Fibroblast of lung (primary cell): Measurements from ENCODE around the gene RELA. TPM values are rescaled to one million over a fixed set of nuclear protein-coding genes. Genes with fewer than 3 reads are reported as not detected.
A peak's percentile ranks its signal among the peaks of the same experiment; 100 is the strongest.

ENCODE experiments used
- DNase-seq, 2 donors: peaks; one replicate each; pipeline versions ENCODE4 v3.0.0 to v3.0.0-alpha.2; 2010; ENCODE audit warnings: low read depth in 2 of 2
- H2AFZ ChIP-seq: 2 replicates; pipeline ENCODE4 v1.5.1; 2012; ENCODE audit warnings: low read length, control low read depth, inconsistent platforms
- H3K27ac ChIP-seq: 2 replicates; pipeline ENCODE4 v1.5.1; 2011; ENCODE audit warnings: low read length, control low read depth; ENCODE audit not compliant: insufficient read depth
- H3K27me3 ChIP-seq: 2 replicates; pipeline ENCODE4 v1.5.1; 2011; ENCODE audit warnings: mild to moderate bottlenecking, low read length; ENCODE audit not compliant: control insufficient read depth, insufficient read depth
- H3K36me3 ChIP-seq: 2 replicates; pipeline ENCODE4 v1.5.1; 2011; ENCODE audit warnings: low read length; ENCODE audit not compliant: control insufficient read depth, insufficient read depth
- H3K4me1 ChIP-seq: 2 replicates; pipeline ENCODE4 v1.5.1; 2011; ENCODE audit warnings: low read length; ENCODE audit not compliant: control insufficient read depth, insufficient read depth; ENCODE audit errors: extremely low read depth
- H3K4me2 ChIP-seq: 2 replicates; pipeline ENCODE4 v1.5.1; 2011; ENCODE audit warnings: low read length, control low read depth; ENCODE audit not compliant: insufficient read depth; ENCODE audit errors: extremely low read depth
- H3K4me3 ChIP-seq, 4 experiments: fragments of 200-600 bp in 1 of 4; sonication (generic) in 1 of 4; replicated peaks in 1 of 4; 2 replicates each; pipeline ENCODE4 v1.5.1; 2011 to 2016; ENCODE audit warnings: low read length in 4 of 4, low read depth in 3 of 4, mild to moderate bottlenecking in 3 of 4, control low read depth in 2 of 4, inconsistent platforms in 1 of 4, mixed read lengths in 1 of 4; ENCODE audit not compliant: insufficient read depth in 1 of 4; ENCODE audit errors: control extremely low read depth in 1 of 4
- H3K79me2 ChIP-seq: 2 replicates; pipeline ENCODE4 v1.5.1; 2012; ENCODE audit warnings: mild to moderate bottlenecking, low read length, inconsistent platforms; ENCODE audit not compliant: control insufficient read depth, insufficient read depth
- H3K9ac ChIP-seq: 2 replicates; pipeline ENCODE4 v1.5.1; 2011; ENCODE audit warnings: mild to moderate bottlenecking, low read length, control low read depth; ENCODE audit not compliant: insufficient read depth
- H3K9me3 ChIP-seq: 2 replicates; pipeline ENCODE4 v1.5.1; 2012; ENCODE audit warnings: low read depth, low read length; ENCODE audit not compliant: control insufficient read depth, insufficient read depth
- H4K20me1 ChIP-seq: 2 replicates; pipeline ENCODE4 v1.5.1; 2011; ENCODE audit warnings: low read length; ENCODE audit not compliant: control insufficient read depth, insufficient read depth; ENCODE audit errors: extremely low read depth
- EZH2 ChIP-seq: IDR thresholded peaks from 2 replicates; pipeline ENCODE4 v1.5.1; 2012; ENCODE audit warnings: low read length, control low read depth, mild to moderate bottlenecking; ENCODE audit errors: missing control alignments
- polyA plus RNA-seq, 2 donors: library from polyadenylated mRNA; depleted of rRNA in 1 of 2; stranded (reverse) in 1 of 2; unstranded in 1 of 2; fragments of >200 nt; gene quantifications; 2 replicates each; pipeline ENCODE4 v1.2.1, GENCODE V29; 2011 to 2012; ENCODE audit warnings: missing spikeins in 1 of 2
- total RNA-seq: library from RNA; depleted of rRNA; stranded (reverse); fragments of >200 nt; gene quantifications from 2 replicates; pipeline ENCODE4 v1.2.1, GENCODE V29; 2014
- TF ChIP-seq, protein P1 (sequence below), 2 donors: IDR thresholded peaks in 1 of 2; conservative IDR thresholded peaks in 1 of 2; 1 replicate in 1 of 2; 2 replicates in 1 of 2; pipeline ENCODE4 v1.5.1; 2011 to 2012; ENCODE audit warnings: low read length in 2 of 2, control low read depth in 1 of 2, inconsistent platforms in 1 of 2, low read depth in 1 of 2, mild to moderate bottlenecking in 1 of 2

Gene RELA
- total and polyA plus RNA-seq, 2 donors (not counting 1 experiment from before 2014, with no cell fraction given): 15.7 to 23.0 TPM

DNA sequence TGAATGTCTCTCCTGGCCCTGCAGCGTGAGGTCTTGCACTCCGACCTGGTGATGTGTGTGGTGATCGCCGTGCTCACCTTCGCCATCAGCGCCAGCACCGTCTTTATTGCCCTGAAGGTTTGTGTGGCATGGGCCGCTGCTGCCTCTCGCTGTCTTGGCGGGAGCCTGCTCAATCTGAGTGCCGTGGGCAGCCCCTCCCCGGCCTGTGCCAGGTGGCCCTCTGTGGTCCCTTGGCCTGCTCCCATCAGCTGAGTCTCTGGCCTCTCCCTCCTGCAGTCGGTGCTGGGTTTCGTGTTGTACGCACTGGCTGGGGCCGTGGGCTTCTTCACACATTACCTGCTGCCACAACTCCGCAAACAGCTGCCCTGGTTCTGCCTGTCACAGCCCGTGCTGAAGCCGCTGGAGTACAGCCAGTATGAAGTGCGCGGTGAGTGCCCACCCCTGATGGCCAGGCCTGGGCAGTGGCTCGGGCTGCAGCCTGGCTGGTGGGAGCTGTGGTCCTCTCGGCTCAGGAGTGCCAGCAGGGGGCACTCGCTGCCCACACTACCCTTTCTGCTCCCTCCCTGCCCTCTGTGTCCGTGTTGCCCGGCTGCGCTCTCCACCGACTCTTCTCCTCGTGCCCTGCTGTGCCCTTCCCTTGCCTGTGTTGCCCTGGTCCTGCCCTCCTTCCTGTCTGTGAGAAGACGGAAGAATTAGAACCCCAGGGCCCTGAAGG, 36.9 kb downstream of the RELA start:
- H3K79me2 ChIP-seq: no peaks in the 10 kb centered on the region
- no peak overlapping the region for H3K4me2 ChIP-seq
- TF ChIP-seq, protein P1, sequence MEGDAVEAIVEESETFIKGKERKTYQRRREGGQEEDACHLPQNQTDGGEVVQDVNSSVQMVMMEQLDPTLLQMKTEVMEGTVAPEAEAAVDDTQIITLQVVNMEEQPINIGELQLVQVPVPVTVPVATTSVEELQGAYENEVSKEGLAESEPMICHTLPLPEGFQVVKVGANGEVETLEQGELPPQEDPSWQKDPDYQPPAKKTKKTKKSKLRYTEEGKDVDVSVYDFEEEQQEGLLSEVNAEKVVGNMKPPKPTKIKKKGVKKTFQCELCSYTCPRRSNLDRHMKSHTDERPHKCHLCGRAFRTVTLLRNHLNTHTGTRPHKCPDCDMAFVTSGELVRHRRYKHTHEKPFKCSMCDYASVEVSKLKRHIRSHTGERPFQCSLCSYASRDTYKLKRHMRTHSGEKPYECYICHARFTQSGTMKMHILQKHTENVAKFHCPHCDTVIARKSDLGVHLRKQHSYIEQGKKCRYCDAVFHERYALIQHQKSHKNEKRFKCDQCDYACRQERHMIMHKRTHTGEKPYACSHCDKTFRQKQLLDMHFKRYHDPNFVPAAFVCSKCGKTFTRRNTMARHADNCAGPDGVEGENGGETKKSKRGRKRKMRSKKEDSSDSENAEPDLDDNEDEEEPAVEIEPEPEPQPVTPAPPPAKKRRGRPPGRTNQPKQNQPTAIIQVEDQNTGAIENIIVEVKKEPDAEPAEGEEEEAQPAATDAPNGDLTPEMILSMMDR (conservative IDR thresholded peaks at IDR 0.05 in 1 of 2, IDR thresholded peaks at IDR 0.05 in 1 of 2; ENCODE audit: low read depth in 1 of 2, low read length in 2 of 2): peak; percentile 27 to 51
- TF ChIP-seq EZH2: no peak
- no peak overlapping the region for H3K27ac ChIP-seq
- H2AFZ ChIP-seq: no peak overlapping the region
- DNase-seq: peak in 1 of 2 donors; percentile 43
- no peak overlapping the region for H3K4me3 ChIP-seq
- no peaks in the 10 kb centered on the region for H3K27me3 ChIP-seq
- peaks cover 38% of the 10 kb centered on the region for H3K36me3 ChIP-seq
- H3K9me3 ChIP-seq: no peaks in the 10 kb centered on the region
- no peaks in the 10 kb centered on the region for H3K4me1 ChIP-seq
- no peak overlapping the region for H3K9ac ChIP-seq
- H4K20me1 ChIP-seq: no peaks in the 10 kb centered on the region

DNA sequence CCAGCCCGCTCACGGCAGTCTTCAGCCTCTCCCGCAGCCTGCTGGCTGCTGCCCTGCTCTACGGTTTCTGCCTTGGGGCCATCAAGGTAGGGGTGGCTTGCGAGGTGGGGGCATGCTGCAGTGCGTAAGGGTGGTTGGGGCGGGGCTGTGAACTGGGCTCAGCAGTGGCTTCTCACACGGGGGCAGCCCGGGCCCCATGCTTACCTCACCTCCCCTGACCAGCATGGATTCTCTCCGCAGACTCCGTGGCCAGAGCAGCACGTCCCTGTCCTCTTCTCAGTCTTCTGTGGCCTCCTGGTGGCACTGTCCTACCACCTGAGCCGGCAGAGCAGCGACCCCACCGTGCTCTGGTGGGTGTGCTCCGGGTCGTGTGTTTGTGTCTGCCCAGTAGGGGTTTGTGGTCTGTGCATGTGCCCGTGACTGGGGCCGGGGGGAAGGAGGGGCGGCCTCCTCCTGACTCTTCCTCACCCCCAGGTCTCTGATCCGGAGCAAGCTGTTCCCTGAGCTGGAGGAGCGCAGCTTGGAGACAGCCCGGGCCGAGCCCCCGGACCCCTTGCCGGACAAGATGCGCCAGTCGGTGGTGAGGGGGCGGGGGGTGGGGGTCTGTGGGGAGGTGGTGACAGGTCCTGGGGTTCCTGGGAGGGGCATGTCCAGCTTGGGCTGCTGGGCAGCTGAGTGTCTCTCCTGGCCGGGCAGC, 37.6 kb downstream of the RELA start:
- H4K20me1 ChIP-seq: no peaks in the 10 kb centered on the region
- peaks cover 38% of the 10 kb centered on the region for H3K36me3 ChIP-seq
- no peak for DNase-seq
- H3K27ac ChIP-seq: no peak overlapping the region
- H3K9ac ChIP-seq: no peak overlapping the region
- H3K79me2 ChIP-seq: no peaks in the 10 kb centered on the region
- no peaks in the 10 kb centered on the region for H3K4me1 ChIP-seq
- H2AFZ ChIP-seq: no peak overlapping the region
- no peak overlapping the region for H3K4me3 ChIP-seq
- no peak overlapping the region for H3K4me2 ChIP-seq
- TF ChIP-seq EZH2: no peak
- H3K27me3 ChIP-seq: no peaks in the 10 kb centered on the region
- H3K9me3 ChIP-seq: no peaks in the 10 kb centered on the region

DNA sequence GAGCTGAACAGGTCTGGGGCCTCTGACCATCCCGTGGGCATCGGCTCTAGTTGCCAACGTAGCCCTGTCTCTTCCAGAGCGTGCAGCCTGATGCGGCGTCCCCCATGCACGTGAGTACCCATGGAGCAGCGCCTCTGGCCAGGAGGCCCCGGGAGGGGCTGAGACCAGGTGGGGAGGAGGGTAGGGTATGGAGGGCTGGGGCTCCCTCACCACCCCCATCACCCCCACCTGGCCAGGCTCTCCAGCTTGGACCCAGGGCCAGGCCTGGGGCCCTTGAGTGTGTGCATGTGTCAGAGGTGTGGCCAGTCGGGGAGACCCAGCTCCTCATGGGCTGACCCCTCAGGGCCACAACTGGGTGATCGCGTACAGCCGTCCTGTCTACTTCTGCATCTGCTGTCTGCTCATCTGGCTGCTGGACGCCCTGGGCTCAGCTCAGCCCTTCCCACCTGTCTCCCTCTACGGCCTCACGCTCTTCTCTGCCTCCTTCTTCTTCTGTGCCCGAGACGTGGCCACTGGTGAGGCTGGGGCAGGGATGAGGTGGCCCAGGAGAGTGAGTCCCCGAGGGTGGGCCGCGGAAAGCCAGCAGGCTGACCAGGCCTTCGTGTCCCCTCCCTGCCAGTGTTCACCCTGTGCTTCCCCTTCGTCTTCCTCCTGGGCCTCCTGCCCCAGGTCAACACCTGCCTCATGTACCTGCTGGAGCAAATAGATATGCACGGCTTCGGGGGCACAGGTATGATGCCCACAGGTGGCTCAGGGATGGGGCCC, 38.7 kb downstream of the RELA start:
- peaks cover 38% of the 10 kb centered on the region for H3K36me3 ChIP-seq
- H3K4me3 ChIP-seq: no peak overlapping the region
- no peaks in the 10 kb centered on the region for H4K20me1 ChIP-seq

More for the DNA sequence above, 38.7 kb downstream of the RELA start:
- no peak for DNase-seq
- Histone ChIP-seq H3K79me2 (peaks cover 1% of the 10 kb centered on the region), H3K27ac (no peak overlapping the region), H3K4me2 (no peak overlapping the region), H3K9me3 (no peaks in the 10 kb centered on the region), H3K27me3 (no peaks in the 10 kb centered on the region), H3K4me1 (no peaks in the 10 kb centered on the region), H3K9ac (no peak overlapping the region), H2AFZ (no peak overlapping the region)
- TF ChIP-seq, protein P1 (conservative IDR thresholded peaks at IDR 0.05 in 1 of 2, IDR thresholded peaks at IDR 0.05 in 1 of 2; ENCODE audit: low read depth in 1 of 2, low read length in 2 of 2): no peak
- no peak for TF ChIP-seq EZH2
